KOPT-K1 (cell line): ENCODE data around the gene DAPK1.

Source experiments
- H3K27ac ChIP-seq: fragments of 200-600 bp; sonication (generic); 2 replicates; pipeline ENCODE4 v1.5.1; 2016; ENCODE audit warnings: antibody characterized with exemption, mild to moderate bottlenecking, low read depth, low read length; ENCODE audit not compliant: poor library complexity, severe bottlenecking
- H3K36me3 ChIP-seq: fragments of 200-600 bp; sonication (generic); 2 replicates; pipeline ENCODE4 v1.5.1; 2017; ENCODE audit warnings: antibody characterized with exemption, mild to moderate bottlenecking, low read length, moderate library complexity; ENCODE audit not compliant: insufficient read depth
- H3K9me3 ChIP-seq: fragments of 200-600 bp; sonication (generic); 2 replicates; pipeline ENCODE4 v1.5.1; 2017; ENCODE audit warnings: antibody characterized with exemption, low read length, mild to moderate bottlenecking; ENCODE audit not compliant: insufficient read depth, poor library complexity, severe bottlenecking

The DAPK1 gene

GRCh38 chr9:87592554-87593358 lies 95.1 kb downstream of the DAPK1 start:
- Histone ChIP-seq H3K27ac (no peak overlapping the region), H3K36me3 (no peaks in the 10 kb centered on the region), H3K9me3 (no peaks in the 10 kb centered on the region)

- no peak overlapping the region for H3K27ac ChIP-seq
- no peaks in the 10 kb centered on the region for H3K36me3 ChIP-seq
- no peaks in the 10 kb centered on the region for H3K9me3 ChIP-seq
Measured at GRCh38 chr9:87593359-87593980, 95.8 kb downstream of the DAPK1 start.

GRCh38 chr9:87594194-87594593 lies 96.5 kb downstream of the DAPK1 start:
- Histone ChIP-seq H3K27ac (no peak overlapping the region), H3K36me3 (no peaks in the 10 kb centered on the region), H3K9me3 (no peaks in the 10 kb centered on the region)

- H3K27ac ChIP-seq = no peak overlapping the region
- no peaks in the 10 kb centered on the region for H3K36me3 ChIP-seq
- no peaks in the 10 kb centered on the region for H3K9me3 ChIP-seq
Measured at GRCh38 chr9:87594662-87595061, 97.0 kb downstream of the DAPK1 start.

- Histone ChIP-seq H3K27ac (no peak overlapping the region), H3K36me3 (no peaks in the 10 kb centered on the region), H3K9me3 (no peaks in the 10 kb centered on the region)
Measured at GRCh38 chr9:87595610-87596009, 97.9 kb downstream of the DAPK1 start.

- Histone ChIP-seq H3K9me3 (no peaks in the 10 kb centered on the region), H3K36me3 (no peaks in the 10 kb centered on the region), H3K27ac (no peak overlapping the region)
Measured at GRCh38 chr9:87596862-87597261, 99.2 kb downstream of the DAPK1 start.

- Histone ChIP-seq H3K27ac (no peak overlapping the region), H3K36me3 (no peaks in the 10 kb centered on the region), H3K9me3 (no peaks in the 10 kb centered on the region)
Measured at GRCh38 chr9:87597710-87598443, 100.2 kb downstream of the DAPK1 start.

GRCh38 chr9:87599901-87600610 lies 102.4 kb downstream of the DAPK1 start:
- H3K27ac ChIP-seq = no peak overlapping the region
- H3K36me3 ChIP-seq = no peaks in the 10 kb centered on the region
- H3K9me3 ChIP-seq = no peaks in the 10 kb centered on the region

- Histone ChIP-seq H3K9me3 (no peaks in the 10 kb centered on the region), H3K36me3 (no peaks in the 10 kb centered on the region), H3K27ac (no peak overlapping the region)
Measured at GRCh38 chr9:87601176-87601575, 103.5 kb downstream of the DAPK1 start.

GRCh38 chr9:87601595-87601994 lies 103.9 kb downstream of the DAPK1 start:
- H3K9me3 ChIP-seq = no peaks in the 10 kb centered on the region
- H3K36me3 ChIP-seq = no peaks in the 10 kb centered on the region
- no peak overlapping the region for H3K27ac ChIP-seq

GRCh38 chr9:87602933-87603643 lies 105.4 kb downstream of the DAPK1 start:
- Histone ChIP-seq H3K9me3 (no peaks in the 10 kb centered on the region), H3K27ac (no peak overlapping the region), H3K36me3 (no peaks in the 10 kb centered on the region)

GRCh38 chr9:87603854-87604490 lies 106.3 kb downstream of the DAPK1 start:
- Histone ChIP-seq H3K36me3 (no peaks in the 10 kb centered on the region), H3K9me3 (no peaks in the 10 kb centered on the region), H3K27ac (no peak overlapping the region)

- no peaks in the 10 kb centered on the region for H3K36me3 ChIP-seq
- H3K27ac ChIP-seq = peak overlapping the region; percentile 7
- H3K9me3 ChIP-seq = no peaks in the 10 kb centered on the region
Measured at GRCh38 chr9:87604886-87605588, 107.4 kb downstream of the DAPK1 start.

- Histone ChIP-seq H3K36me3 (no peaks in the 10 kb centered on the region), H3K27ac (peak overlapping the region; percentile 7), H3K9me3 (no peaks in the 10 kb centered on the region)
Measured at GRCh38 chr9:87605676-87606075, 108.0 kb downstream of the DAPK1 start.
